NCI-H446 treated with DMSO at 0.1 percent for 48 hours (cell line): ENCODE measurements around the gene ZSCAN20.

ENCODE experiments used
- DNase-seq: peaks from one replicate; lab custom pipeline; 2025; lab: John Stamatoyannopoulos, UW

The ZSCAN20 gene

GRCh38 chr1:33472269-33472980, at the start of gene ZSCAN20:
Gene ZSCAN20, plus strand, starts transcription at chr1:33472645. Its CDS starts 6,644 bp downstream, at chr1:33479289.
- peak; percentile 99 for DNase-seq

DNA sequence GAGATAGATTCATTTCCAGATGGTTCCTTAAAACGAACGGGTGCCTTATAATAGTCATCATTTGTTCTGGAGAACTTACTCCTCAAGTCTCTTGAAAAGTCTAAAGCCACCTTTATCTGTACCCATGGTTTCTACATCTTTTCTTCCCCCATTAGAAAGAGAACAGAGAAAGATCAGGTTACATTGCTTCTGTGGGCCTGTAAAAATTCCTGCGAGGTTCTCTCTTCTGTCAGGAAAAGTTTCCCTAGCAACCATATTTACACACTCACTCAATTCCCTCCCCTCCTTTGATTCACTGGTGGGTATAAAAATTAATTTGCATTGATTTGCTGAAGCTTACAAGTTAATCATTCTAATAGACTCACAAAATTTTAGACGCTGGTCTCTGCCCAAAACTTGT, 48.2 kb upstream of the ZSCAN20 start:
- no peak for DNase-seq

DNA sequence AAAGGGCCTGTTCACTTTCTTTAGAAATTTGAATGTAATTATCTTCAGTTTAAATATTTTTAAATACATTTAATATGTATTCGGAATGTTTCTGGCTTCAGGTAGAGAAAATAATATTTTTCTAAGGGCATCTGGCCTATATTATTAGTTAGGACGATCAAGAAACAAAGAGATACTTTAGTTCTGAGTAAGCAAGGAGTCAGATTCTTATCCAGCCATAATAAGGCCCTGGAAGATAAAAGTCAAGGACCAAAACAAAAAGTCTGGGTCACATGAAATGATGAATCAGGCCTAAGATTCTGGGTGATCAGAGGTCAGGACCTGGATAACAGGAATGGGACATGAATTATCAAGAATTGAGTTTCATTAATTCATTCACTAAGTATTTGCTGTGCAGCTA, 47.8 kb upstream of the ZSCAN20 start:
- no peak for DNase-seq

GRCh38 chr1:33425900-33426299, 46.5 kb upstream of the ZSCAN20 start:
- no peak for DNase-seq

DNA sequence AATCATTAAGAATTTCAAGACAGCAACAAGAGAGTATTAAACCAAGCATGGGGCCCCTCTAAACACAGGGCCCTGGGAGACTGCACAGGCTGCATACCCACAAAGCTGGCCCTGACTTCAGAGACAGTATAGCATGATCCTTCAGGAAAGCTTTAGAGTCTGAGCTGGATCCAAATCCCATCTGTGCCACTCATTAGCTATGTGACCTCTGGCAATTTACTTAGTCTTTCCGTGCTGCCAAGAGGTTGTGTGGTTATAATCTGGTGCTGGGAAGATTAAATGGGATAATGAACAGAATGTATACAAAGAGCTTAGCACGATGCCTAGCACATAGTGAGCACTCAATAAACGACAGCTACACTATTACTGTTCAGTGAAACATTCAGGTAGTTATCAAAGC, 45.5 kb upstream of the ZSCAN20 start:
- DNase-seq = no peak

DNA sequence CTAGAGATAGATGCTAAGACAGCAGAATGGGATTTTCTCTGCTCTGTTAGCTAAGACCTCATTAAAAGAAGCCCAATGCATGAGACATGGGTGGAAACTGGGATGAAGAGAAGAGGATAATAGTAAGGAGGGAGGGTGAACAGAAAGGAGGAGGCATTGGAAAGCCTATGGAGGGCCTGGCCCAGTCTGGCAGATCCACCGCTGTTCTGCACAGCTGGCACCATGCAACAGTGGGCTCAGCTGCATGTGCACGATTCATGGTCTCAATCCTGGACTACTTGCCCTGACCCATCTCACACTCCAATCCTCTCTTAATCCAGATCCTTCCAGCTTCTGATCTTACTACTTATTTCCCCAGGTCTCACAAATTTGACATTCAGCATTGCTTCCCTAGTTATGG, 43.8 kb upstream of the ZSCAN20 start:
- no peak for DNase-seq

DNA sequence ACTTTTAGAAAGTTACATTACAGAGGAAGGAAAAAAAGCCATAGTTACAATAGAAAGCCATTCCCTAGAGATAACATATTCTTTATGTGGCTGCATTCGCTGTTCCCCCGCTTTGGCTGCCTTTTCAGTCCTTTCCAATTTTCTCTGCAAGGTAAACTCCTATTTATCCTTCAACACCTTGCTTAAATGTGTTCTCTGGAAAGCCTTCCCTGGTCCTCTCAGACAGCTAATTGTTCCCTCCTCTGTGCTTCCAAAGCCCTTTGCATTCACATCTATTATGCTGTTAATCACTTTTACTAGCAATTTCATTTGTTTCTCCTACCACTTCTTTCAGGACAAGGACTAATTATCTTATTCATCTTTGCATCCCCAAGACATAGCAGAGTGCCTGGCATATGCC, 43.1 kb upstream of the ZSCAN20 start:
- DNase-seq = no peak

DNA sequence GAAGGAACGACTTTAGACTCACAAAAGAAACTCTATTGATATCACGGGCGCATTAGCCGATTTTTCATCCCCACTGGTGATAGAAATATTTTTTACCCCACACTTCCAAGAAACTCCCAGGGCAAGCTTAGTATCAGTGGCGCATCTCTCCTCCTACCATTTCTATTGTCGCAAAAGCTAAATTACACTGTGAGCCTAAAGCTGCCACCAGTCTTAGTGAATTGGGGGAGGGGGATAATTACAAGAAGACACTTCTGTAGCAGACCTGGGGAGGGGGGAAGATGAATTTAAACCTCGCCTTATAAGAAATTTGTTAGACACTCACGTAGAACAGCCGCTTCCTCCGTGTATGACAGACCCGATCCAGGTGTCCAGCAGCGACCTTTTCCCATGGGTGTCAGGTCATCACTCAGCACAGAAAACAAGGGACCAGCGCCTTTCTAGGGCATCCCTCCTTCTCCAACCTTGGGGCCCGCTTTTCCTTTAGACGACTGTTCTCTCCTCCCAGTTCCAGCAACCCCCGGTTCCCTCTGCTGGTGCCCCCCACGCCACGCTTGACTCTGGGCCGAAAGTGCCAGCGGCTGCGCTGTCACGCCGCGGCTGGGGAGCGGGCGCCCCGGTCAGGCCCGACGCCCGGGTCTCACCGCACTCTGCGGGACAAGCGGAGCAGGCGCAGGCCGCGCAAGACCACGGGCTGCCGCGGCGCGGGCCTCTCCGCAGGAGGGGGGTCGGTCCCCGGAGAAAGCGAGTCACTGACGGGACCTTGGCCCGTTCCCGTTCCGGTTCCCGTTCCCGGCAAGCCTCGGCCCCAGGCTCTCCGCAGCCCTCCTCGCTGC, 42.4 kb upstream of the ZSCAN20 start:
- DNase-seq = no peak

DNA sequence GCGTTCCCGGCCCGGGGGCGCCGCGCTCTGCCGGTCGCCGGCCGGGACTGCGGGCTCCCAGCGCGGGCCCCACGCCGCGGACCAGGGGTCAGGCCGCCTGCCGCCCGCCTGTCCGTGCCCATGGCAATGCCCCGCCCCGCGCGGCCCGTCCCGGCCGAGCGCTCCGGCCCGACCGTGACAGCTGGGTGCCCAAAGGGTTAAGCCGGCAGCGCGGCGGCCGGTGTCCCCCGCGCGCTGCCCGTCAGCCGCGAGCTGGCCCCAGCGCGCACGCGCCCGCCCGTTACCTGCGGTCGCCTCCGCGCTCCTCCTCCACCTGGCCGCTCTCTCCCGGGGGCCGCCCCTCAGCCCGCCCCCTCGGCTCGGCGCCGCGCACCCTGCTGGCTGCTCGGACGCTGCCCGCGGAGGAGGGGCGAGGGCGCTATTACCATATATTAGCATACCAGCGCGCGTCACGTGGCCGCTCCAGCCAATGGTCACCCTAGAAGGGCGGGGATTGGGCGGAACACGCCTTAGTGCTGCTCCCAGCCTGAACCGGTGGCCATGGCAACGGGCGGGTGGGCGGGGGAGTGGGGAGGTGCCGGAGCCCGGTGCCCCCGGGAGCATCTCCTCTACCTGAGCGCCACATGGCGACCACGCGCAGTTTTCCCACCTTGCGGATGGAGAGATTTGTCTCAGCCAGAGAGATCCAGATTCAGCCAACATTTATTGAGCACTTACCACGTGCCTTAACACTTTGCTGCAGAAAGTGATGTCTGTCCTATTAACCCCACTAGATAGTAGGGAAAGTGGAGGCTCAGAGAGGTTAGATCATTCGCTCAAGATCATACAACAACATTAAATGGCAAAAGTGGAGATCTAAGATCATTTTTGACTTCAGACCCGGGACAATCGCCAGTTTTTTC, 41.5 kb upstream of the ZSCAN20 start, which contains the start of gene PHC2:
Gene PHC2, minus strand, starts transcription at position 404 of the 902 bp plus-strand sequence. CDS start 55,556 bp downstream, outside the sequence.
- peak; percentile 84 for DNase-seq

- no peak for DNase-seq
These were observed 38.7 kb upstream of the ZSCAN20 start for GRCh38 chr1:33433509-33434362.

GRCh38 chr1:33434363-33434750, 38.1 kb upstream of the ZSCAN20 start:
- no peak for DNase-seq

DNA sequence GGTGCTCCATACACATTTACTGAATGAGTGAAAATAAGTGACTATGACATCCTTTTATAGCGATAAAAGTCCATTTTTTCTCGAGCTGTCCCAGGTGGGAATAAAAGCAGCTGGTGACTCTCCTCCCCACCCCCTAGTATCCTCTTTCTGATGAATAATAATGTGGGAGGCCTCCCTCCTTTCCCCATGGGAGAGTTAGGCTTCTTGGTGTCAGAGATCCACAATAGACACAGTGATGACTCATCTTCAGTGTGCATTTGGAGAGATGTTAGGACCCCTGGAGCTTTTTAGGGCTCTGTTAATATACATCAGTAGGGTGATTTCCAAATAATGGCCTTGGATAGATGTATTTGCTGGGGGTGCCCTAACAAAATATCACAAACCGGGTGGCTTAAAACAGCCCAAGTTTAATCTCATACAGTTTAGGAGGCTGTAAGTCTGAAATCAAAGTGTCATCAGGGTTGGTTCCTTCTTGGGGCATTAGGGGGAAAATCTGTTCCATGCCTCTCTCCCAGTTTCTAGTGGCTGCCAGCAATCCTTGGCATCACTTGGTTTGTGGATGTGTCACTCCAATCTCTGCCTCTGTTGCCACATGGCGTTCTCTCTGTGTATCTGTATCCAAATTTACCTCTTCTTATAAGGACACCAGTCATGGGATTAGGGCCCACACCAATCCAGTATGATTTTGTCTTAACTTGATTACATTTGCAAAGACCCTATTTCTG, 37.2 kb upstream of the ZSCAN20 start:
- peak; percentile 44 for DNase-seq

DNA sequence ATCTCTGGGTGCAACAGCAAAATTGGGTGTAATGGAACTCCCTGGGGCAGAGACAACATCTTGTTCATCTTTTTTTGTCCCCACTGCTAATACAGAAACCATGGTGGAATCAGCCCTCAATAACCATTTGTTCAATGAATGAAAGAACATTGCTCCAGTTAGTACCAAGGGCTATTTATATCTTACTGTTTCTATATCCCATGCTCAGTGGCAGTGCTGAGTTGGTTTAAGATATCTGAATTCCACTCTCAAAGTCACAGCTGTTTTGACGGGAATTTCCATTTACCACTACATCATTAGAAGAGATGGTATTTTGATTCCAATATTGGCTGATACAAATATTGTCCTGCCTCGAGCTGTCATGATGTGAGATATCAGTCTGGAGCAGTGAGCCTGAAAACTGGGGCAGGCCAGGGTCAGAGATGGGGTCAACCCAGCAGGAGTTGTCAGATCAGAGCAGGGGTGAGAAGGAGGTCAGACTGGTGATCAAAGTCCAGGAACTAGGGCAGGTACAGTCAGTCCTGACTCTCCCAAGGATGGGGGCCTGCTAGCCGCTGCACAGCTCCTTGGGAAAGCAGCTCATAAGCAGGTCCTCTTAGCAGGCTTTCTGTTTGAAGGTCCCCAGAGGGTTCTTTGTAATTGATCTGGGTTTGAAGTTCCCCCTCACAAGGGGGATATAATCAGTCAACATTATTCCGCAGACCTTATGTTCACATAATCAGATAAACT, 35.7 kb upstream of the ZSCAN20 start:
- no peak for DNase-seq

- DNase-seq = no peak
These were observed 33.9 kb upstream of the ZSCAN20 start for GRCh38 chr1:33438364-33439160.

GRCh38 chr1:33439662-33440061, 32.8 kb upstream of the ZSCAN20 start:
- no peak for DNase-seq

DNA sequence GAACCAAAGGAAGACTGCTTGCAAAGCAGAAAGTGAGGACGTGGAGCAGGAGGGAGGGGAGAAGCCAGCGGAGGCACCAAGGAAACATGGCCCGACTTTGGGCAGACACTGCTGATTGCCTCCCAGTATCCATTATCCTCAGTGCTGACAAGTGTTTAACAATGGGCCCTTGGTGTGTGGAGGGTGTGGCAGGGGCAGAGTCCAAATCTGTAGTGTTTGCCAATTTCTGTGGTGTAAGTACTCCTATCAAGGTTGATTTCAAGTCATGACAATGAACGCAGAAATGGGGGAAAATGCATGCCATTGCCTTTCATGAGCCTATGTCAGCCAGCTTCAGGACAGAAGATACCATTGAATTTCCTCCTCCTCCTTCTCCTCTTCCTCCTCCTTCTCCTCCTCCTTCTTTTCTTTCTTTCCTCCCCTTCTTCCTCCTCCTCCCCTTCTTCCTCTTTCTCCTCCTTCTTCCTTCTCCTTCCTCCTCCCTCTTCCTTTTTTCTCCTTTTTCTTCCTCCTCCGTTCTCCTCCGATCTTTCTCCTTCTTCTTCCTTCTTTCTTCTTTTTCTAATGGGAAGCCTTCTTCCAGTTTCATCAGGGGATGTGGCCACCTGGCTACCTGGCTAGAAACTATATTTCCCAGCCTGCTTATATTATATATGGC, 31.2 kb upstream of the ZSCAN20 start:
- no peak for DNase-seq

DNA sequence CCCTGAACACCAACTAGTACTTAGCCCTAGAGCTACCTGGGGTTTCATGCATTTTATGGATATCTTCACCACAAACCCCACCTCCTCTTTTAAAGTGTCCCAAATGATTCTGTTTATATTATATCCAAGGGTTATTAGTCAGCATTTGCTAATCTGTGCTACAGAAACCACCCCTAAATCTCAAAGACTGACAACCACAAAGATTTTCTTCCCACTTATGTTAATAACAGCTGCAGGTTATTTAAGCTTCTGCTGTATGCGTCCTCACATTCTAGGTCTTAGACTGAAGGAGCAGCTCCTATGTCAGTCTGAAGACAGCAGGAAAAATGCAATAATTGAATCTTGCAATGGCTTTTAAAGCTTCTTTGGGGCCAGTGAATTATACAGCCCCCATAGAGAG, 30.3 kb upstream of the ZSCAN20 start:
- no peak for DNase-seq

GRCh38 chr1:33443080-33443704, 29.3 kb upstream of the ZSCAN20 start:
- no peak for DNase-seq
